D341Med (cell line): Measurements from ENCODE around the gene TSGA10.
"Not testable (repeated sequence)": the region's sequence is repeated elsewhere in the genome, so short reads cannot be mapped to it uniquely, and the experiment has no call there.

Experiments
- DNase-seq: peaks from one replicate; pipeline ENCODE4 v3.0.0; 2012; ENCODE audit warnings: low spot score

The TSGA10 gene

GRCh38 chr2:99154643-99155536 lies at the start of gene TSGA10, which contains the start of gene LIPT1:
Gene TSGA10, minus strand, starts transcription at chr2:99154942. Its CDS starts 45,503 bp downstream, at chr2:99109439.
Gene LIPT1, plus strand, starts transcription at chr2:99154967. Its CDS starts 6,991 bp downstream, at chr2:99161958.
- peak; percentile 95 for DNase-seq

- DNase-seq: no peak
Observed at GRCh38 chr2:99201959-99202678, 47.4 kb upstream of the TSGA10 start.

GRCh38 chr2:99200076-99200800 lies 45.5 kb upstream of the TSGA10 start:
- DNase-seq: no peak

- no peak for DNase-seq
Observed at GRCh38 chr2:99198103-99198841, 43.5 kb upstream of the TSGA10 start.

- DNase-seq: not testable (repeated sequence)
Observed at GRCh38 chr2:99192364-99192763, 37.6 kb upstream of the TSGA10 start.

- DNase-seq: no peak
Observed at GRCh38 chr2:99190548-99190947, 35.8 kb upstream of the TSGA10 start.

GRCh38 chr2:99188357-99188756 lies 33.6 kb upstream of the TSGA10 start:
- DNase-seq: no peak

GRCh38 chr2:99187011-99187410 lies 32.3 kb upstream of the TSGA10 start:
- DNase-seq: no peak

- DNase-seq: no peak
Observed at GRCh38 chr2:99184811-99185210, 30.1 kb upstream of the TSGA10 start.

- DNase-seq: no peak
Observed at GRCh38 chr2:99183025-99183424, 28.3 kb upstream of the TSGA10 start.

GRCh38 chr2:99181624-99182000 lies 26.9 kb upstream of the TSGA10 start:
- DNase-seq: no peak

GRCh38 chr2:99180755-99181623 lies 26.2 kb upstream of the TSGA10 start, which contains the start of the genes MITD1 and MRPL30:
Gene MITD1, minus strand, starts transcription at chr2:99181058. Its CDS starts 77 bp downstream, at chr2:99180981.
Gene MRPL30, plus strand, starts transcription at chr2:99181184. Its CDS starts 5,020 bp downstream, at chr2:99186204.
- DNase-seq: peak; percentile 84

GRCh38 chr2:99171377-99172140 lies 16.8 kb upstream of the TSGA10 start:
- no peak for DNase-seq

GRCh38 chr2:99169534-99169933 lies 14.8 kb upstream of the TSGA10 start:
- no peak for DNase-seq

- DNase-seq: no peak
Observed at GRCh38 chr2:99166218-99166617, 11.5 kb upstream of the TSGA10 start.

- no peak for DNase-seq
Observed at GRCh38 chr2:99159594-99159993, 4.9 kb upstream of the TSGA10 start.

- no peak for DNase-seq
Observed at GRCh38 chr2:99158599-99158998, 3.9 kb upstream of the TSGA10 start.

GRCh38 chr2:99156891-99157290 lies 2.1 kb upstream of the TSGA10 start:
- DNase-seq: no peak

- DNase-seq: peak; percentile 16
Observed at GRCh38 chr2:99153921-99154604, 679 bp downstream of the TSGA10 start.
